ENCODE data around the gene STK25. TPM values are rescaled to one million over a fixed set of nuclear protein-coding genes. Genes with fewer than 3 reads are reported as not detected.

STK25 gene
- polyA plus RNA-seq, 1 experiment: 216 TPM

DNA sequence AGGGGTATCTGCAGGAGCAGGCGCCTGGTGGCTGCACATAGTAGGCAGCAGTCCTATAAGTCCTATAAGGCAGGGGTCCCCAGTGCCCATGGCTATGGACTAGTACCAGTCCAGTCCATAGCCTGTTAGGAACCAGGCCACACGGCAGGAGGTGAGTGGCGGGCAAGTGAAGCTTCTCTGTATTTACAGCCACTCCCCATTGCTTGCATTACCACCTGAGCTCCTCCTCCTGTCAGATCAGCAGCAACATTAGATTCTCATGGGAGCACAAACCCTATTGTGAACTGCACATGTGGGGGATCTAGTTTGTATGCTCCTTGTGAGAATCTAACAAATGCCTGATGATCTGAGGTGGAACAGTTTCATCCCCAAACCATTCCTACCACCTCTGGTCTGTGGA lies 33.1 kb downstream of the STK25 start:
- H3K27ac ChIP-seq (ENCODE audit: low read depth, low read length): no peak overlapping the region
- POLR2A ChIA-PET: no interaction called here
- TF ChIP-seq CTCF (IDR thresholded peaks at IDR 0.05; ENCODE audit: low read depth, low read length): no peak
- CTCF ChIA-PET: interaction anchor here (0.5 kb wide), 1 partner anchor 27 kb away, joined by 4 read pairs; no protein-coding TSS in a partner anchor
- no peak overlapping the region for H3K4me3 ChIP-seq (ENCODE audit: low read depth, low read length)
- DNase-seq (ENCODE audit: low read depth, low spot score): no peak
- peaks cover 5% of the 10 kb centered on the region for H3K27me3 ChIP-seq (ENCODE audit: control insufficient read depth, insufficient read depth, low read length)
- H3K9me3 ChIP-seq (ENCODE audit: control insufficient read depth, insufficient read depth, low read length): no peaks in the 10 kb centered on the region

DNA sequence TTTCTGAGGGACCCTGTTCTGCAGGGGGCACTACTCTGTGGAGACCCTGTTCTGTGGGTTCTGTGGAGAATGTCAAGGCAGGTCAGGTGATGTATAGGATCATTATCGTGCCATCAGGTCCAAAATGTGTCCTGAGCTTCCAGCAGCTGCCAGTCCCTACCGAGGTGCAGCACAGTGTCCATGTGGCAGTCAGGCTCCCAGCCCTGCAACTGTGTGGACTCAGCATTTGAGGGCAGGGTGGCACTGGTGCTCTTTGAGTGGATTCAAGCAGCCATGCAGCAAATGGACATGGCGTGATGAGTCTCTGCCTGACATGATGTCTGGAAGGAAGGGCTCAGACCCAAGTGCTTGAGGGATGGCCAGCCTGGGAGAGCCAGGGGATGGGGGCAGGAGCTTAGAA lies 35.0 kb downstream of the STK25 start:
- ChIA-PET CTCF (no interaction called here), POLR2A (interaction anchor here (0.6 kb wide), 1 partner anchor 125 kb away, joined by 4 read pairs; no protein-coding TSS in a partner anchor)
- Histone ChIP-seq H3K27me3 (ENCODE audit: control insufficient read depth, insufficient read depth, low read length) (peaks cover 5% of the 10 kb centered on the region), H3K4me3 (ENCODE audit: low read depth, low read length) (no peak overlapping the region), H3K9me3 (ENCODE audit: control insufficient read depth, insufficient read depth, low read length) (no peaks in the 10 kb centered on the region), H3K27ac (ENCODE audit: low read depth, low read length) (no peak overlapping the region)
- TF ChIP-seq CTCF (IDR thresholded peaks at IDR 0.05; ENCODE audit: low read depth, low read length): no peak
- no peak for DNase-seq (ENCODE audit: low read depth, low spot score)

- POLR2A ChIA-PET: no interaction called here
- DNase-seq (ENCODE audit: low read depth, low spot score): no peak
- CTCF ChIA-PET: no interaction called here
Observed at GRCh38 chr2:241469746-241470145, 38.6 kb downstream of the STK25 start.

GRCh38 chr2:241468476-241468781 lies 40.0 kb downstream of the STK25 start:
- POLR2A ChIA-PET: no interaction called here
- no peak for DNase-seq (ENCODE audit: low read depth, low spot score)
- no peak for TF ChIP-seq CTCF (IDR thresholded peaks at IDR 0.05; ENCODE audit: low read depth, low read length)
- CTCF ChIA-PET: no interaction called here
- Histone ChIP-seq H3K27ac (ENCODE audit: low read depth, low read length) (no peak overlapping the region), H3K27me3 (ENCODE audit: control insufficient read depth, insufficient read depth, low read length) (peaks cover 5% of the 10 kb centered on the region), H3K9me3 (ENCODE audit: control insufficient read depth, insufficient read depth, low read length) (no peaks in the 10 kb centered on the region), H3K4me3 (ENCODE audit: low read depth, low read length) (no peak overlapping the region)

More at GRCh38 chr2:241469746-241470145, 38.6 kb downstream of the STK25 start:
- Histone ChIP-seq H3K9me3 (ENCODE audit: control insufficient read depth, insufficient read depth, low read length) (no peaks in the 10 kb centered on the region), H3K27me3 (ENCODE audit: control insufficient read depth, insufficient read depth, low read length) (peaks cover 5% of the 10 kb centered on the region), H3K4me3 (ENCODE audit: low read depth, low read length) (no peak overlapping the region), H3K27ac (ENCODE audit: low read depth, low read length) (no peak overlapping the region)
- no peak for TF ChIP-seq CTCF (IDR thresholded peaks at IDR 0.05; ENCODE audit: low read depth, low read length)

DNA sequence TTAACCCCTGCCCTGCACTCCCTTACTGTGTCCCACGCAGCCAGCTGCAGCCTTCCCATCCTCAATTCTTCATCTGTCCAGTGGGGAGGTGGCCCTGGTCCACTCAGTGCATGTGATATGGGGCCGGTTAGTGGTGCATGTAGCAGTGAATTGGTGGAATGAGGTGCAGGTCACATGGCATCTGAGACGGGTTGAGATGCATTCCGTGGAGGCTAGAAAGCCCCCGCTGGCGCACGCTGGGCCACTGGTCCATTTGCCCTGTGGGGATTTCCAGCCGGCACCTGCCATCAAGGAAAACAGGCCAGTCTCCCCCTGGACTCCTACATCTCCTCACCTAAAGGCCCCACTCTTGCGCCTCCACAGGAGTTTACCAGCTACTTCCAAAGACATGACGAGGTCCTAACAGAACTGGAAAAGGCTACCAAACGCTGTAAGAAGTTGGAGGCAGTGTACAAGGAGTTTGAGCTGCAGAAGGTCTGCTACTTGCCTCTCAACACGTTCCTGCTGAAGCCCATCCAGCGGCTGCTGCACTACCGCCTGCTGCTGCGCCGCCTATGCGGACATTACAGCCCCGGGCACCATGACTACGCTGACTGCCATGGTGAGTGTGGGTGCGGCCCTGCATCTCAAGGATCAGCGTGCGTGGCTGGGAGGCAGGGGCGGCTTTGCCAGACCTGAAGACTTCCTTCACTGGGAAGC lies 40.5 kb downstream of the STK25 start:
- Histone ChIP-seq H3K27ac (ENCODE audit: low read depth, low read length) (no peak overlapping the region), H3K4me3 (ENCODE audit: low read depth, low read length) (no peak overlapping the region), H3K9me3 (ENCODE audit: control insufficient read depth, insufficient read depth, low read length) (no peaks in the 10 kb centered on the region), H3K27me3 (ENCODE audit: control insufficient read depth, insufficient read depth, low read length) (peaks cover 5% of the 10 kb centered on the region)
- no peak for TF ChIP-seq CTCF (IDR thresholded peaks at IDR 0.05; ENCODE audit: low read depth, low read length)
- no peak for DNase-seq (ENCODE audit: low read depth, low spot score)
- ChIA-PET POLR2A (no interaction called here), CTCF (no interaction called here)
